Uterus (tissue), 2 donors: ENCODE data around the gene SHROOM3.

Experiments
- CTCF ChIP-seq, 4 experiments: fragments of 200-600 bp in 2 of 4; fragments of 450-650 bp in 2 of 4; sonication (generic) in 2 of 4; IDR thresholded peaks; one replicate each; pipeline ENCODE4 v1.5.1; 2016 to 2019; ENCODE audit warnings: antibody characterized with exemption in 4 of 4, mild to moderate bottlenecking in 2 of 4, moderate library complexity in 1 of 4
- POLR2A ChIP-seq, 2 donors: fragments of 450-650 bp; IDR thresholded peaks; one replicate each; pipeline ENCODE4 v1.6.1; 2016; ENCODE audit warnings: antibody characterized with exemption in 2 of 2, mild to moderate bottlenecking in 1 of 2, moderate library complexity in 1 of 2

- TF ChIP-seq CTCF (IDR thresholded peaks at IDR 0.05) (no peak), POLR2A (IDR thresholded peaks at IDR 0.05) (no peak)
Measured at GRCh38 chr4:76623217-76624045, 188.4 kb downstream of the SHROOM3 start.
